GM18868 (cell line): ENCODE measurements around the gene TTC21A.
A peak's percentile ranks its signal among the peaks of the same experiment; 100 is the strongest.
"Not testable (repeated sequence)": the region's sequence is repeated elsewhere in the genome, so short reads cannot be mapped to it uniquely, and the experiment has no call there.

ENCODE experiments used
- ATAC-seq: cut with Tn5 transposase; IDR thresholded peaks from one replicate; pipeline ENCODE4 v1.9.1; 2021; ENCODE audit warnings: mild to moderate bottlenecking, moderate library complexity; ENCODE audit not compliant: unreplicated experiment

TTC21A gene, protein sequence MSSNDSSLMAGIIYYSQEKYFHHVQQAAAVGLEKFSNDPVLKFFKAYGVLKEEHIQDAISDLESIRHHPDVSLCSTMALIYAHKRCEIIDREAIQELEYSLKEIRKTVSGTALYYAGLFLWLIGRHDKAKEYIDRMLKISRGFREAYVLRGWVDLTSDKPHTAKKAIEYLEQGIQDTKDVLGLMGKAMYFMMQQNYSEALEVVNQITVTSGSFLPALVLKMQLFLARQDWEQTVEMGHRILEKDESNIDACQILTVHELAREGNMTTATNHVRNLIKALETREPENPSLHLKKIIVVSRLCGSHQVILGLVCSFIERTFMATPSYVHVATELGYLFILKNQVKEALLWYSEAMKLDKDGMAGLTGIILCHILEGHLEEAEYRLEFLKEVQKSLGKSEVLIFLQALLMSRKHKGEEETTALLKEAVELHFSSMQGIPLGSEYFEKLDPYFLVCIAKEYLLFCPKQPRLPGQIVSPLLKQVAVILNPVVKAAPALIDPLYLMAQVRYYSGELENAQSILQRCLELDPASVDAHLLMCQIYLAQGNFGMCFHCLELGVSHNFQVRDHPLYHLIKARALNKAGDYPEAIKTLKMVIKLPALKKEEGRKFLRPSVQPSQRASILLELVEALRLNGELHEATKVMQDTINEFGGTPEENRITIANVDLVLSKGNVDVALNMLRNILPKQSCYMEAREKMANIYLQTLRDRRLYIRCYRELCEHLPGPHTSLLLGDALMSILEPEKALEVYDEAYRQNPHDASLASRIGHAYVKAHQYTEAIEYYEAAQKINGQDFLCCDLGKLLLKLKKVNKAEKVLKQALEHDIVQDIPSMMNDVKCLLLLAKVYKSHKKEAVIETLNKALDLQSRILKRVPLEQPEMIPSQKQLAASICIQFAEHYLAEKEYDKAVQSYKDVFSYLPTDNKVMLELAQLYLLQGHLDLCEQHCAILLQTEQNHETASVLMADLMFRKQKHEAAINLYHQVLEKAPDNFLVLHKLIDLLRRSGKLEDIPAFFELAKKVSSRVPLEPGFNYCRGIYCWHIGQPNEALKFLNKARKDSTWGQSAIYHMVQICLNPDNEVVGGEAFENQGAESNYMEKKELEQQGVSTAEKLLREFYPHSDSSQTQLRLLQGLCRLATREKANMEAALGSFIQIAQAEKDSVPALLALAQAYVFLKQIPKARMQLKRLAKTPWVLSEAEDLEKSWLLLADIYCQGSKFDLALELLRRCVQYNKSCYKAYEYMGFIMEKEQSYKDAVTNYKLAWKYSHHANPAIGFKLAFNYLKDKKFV (N-terminal part only)

DNA sequence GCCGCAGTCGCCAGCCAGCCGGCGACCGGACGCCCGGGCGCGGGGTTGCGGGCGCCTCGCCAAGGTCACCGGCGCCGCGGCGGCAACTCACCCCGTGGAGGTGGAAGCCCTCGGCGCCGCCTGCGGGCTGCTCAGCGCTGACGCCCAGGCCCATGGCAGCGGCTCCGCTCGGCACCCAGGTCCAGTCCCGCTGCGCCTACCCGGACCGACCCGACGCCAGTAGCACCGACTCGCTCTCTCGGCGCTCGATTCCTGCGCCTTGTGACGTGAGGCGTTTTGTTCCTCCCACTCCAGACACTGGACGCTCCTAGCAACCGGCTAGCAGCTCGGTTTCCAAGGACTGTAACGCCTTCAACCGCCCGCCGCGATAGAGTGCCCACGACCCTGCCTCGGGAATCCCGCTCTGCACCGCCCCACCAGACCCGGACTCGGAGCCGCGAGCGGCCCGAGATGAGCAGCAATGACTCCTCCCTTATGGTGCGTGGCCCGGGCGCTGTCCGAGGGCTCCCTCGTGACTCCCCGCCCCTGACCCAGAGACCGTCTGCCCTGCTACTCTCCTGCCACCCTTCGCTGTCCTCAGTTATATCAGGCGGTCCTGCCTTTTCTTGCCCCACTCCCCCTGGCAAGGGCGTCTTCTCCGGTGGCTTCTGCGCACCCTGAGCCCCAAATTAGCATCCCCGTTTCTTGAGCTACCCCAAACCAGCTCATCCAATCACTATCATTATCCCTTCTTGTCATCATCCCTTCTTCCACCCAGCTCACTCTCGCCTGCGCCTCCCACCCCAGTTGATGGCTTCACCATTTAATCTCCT lies at the start of gene TTC21A, which contains the start of gene GORASP1:
TTC21A (plus strand) TSS at position 293 of the 812 bp plus-strand sequence; CDS start at position 451, 158 bp downstream.
GORASP1 (minus strand) TSS at position 240 of the 812 bp plus-strand sequence; CDS start at position 154, 86 bp downstream.
- peak; percentile 52 for ATAC-seq

DNA sequence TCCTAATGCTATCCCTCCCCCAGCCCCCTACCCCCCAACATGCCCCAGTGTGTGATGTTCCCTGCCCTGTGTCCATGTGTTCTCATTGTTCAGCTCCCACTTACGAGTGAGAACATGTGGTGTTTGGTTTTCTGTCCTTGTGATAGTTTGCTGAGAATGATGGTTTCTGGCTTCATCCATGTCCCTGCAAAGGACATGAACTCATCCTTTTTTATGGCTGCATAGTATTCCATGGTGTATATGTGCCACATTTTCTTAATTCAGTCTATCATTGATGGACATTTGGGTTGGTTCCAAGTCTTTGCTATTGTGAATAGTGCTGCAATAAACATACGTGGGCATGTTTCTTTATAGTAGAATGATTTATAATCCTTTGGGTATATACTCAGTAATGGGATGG lies 46.3 kb upstream of the TTC21A start:
- ATAC-seq, result not testable (repeated sequence)

DNA sequence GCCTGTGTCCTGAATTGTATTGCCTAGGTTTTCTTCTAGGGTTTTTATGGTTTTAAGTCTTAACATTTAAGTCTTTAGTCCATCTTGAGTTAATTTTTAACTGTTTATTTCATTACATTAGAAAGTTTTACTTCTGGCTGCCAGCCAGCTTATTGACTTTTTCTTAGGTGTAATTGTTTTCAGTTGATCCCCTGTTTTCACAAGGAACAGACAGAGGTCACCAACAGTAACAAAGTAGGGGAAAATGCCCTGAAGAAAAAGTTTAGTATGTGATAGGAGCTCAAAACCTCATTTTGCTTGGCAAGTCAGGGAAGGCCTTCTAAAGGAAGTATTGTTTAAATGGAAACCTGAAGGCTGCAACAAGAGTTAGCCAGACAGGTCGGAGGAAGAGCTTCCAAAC lies 45.3 kb upstream of the TTC21A start:
- ATAC-seq, result no peak

DNA sequence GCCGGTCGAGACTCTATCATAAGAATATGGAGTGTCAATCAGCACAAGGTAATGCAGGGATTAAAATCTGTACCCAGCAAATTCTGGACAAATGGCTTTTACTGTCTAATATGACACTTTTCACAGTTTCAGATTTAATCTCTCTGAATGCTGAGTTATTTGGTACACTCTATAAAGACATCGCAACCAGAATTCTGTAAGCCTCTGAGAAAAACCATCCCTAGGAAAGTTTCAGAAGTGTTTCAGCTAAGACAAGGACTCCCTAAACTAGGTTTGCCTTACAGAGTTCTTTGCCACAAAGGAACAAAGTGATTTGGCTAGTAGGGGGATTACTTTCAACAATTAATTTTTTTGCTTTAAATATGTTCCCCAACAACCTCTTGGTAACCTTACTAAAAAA lies 44.3 kb upstream of the TTC21A start:
- no peak for ATAC-seq

DNA sequence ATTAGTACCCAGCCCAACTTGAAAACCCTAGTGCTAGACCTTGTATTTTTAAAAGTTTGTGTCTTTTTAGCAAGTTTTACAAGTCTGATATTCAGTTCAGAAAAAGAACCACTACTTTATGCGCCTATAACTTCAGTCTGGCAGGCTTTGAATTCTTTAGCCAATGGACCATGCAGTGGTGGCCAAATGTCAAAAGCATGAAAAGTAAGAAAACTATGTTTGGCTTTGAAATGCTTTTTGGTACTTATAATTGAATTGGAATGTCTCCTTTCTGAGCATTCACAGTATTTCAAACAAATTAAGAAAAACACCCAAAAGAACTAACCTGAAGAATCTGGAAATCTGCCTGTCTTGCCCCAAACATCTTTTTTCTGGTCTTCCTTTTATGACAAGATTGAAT lies 42.8 kb upstream of the TTC21A start:
- no peak for ATAC-seq

DNA sequence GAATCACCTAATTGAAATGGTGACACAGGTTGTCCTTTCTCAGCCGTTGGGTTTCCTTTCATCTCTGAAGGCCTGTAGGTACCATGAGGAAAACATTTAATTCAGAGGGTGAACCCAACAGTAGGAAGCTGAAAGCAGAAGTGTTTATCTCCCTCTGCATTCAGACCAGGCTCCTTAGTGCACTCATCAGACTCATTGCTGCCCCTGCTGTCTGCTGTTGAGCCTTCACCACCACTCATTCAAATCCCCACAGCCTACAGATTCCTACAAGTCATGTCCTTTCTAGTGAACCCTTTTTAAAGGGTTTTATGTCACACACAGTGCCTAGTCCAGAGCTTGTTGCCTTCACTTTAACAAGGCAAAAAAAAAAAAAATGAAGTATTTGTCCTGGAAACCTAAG lies 42.3 kb upstream of the TTC21A start:
- ATAC-seq, result peak; percentile 100

DNA sequence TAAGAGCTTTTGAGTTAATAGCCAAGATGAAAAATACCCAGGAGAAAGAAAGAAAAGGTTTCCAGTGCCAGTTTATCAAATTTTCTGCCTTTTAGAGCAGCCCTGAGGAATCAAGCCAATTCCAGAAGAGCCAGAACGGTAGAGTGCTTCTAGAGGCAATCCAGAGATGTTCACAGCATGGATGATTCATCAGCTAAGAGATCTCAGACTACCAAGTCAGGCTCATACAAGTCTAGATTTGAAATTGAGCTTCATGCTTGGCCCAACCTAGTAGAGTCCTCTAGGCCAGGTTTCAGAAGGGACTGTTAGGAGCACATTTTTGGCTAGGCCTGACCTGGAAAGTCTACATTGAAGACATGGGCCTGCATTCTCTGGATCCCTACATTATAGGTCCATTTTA lies 40.2 kb upstream of the TTC21A start:
- no peak for ATAC-seq

DNA sequence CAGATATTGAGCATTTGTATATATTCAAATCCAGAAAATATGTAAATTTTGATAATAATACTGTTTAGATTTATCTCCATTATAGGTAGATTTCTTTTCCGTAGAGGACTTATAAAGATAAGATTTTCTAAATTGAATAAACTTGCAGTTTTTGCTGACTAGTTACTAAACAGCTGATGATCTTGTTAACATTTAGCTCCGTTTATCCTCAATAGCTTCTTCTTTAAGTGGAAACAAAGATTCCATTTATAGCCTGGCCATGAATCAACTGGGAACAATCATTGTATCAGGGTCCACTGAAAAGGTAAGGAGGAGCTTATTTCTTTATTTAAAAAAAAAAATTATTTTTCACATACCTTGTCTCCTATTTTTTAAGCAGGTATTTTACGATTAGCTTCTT lies 38.9 kb upstream of the TTC21A start:
- ATAC-seq, result no peak

DNA sequence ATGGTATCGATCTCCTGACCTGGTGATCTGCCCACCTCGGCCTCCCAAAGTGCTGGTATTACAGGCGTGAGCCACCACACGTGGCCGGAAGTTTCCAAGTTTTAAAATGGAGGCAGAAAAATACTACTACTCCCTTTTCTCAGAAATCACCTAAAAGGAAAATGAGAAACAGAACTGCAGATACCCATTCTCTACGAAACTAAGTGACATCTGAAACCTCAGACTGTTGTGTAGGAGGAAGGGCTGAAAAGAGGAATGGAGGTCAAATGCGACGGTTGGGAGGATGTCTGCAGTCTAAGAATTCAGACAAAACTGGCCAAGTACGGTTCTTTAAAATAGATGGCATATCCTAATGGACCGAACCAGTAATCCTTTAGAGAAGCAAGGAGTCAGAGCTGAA lies 31.6 kb upstream of the TTC21A start:
- ATAC-seq, result no peak

DNA sequence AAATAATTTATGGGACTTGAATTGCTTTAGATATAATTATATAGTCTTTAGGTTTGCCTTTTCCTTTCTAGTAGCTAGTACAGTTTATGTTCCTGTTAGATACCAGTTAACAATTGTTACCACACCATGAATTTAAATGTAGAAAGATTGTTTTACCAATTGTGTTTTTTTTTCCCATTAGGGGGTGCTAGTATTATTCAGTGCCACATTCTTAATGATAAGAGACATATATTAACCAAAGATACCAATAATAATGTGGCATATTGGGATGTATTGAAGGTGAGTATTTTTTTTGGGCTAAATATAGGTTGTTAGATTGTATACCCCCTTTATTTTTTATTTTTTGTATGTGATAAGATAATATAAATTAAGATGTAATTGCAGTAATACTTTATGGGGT lies 27.9 kb upstream of the TTC21A start:
- no peak for ATAC-seq

DNA sequence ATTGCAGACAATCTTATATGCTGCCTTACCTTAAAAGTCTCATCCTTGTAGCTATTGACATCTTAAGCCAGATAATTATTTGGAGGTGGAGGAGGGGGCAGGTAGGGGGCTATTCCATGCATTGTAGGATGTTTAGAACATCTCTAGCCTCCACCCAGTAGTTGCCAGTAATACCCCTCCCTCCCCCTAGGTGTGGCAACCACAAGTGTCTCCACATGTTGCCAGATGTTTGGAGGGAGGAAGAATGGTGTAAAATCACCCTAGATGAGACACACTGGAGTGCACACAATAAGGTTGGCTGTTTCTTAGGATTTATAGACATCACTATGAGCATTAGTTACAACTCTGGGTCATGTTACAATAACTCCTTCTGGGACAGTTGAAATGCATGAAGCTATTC lies 27.5 kb upstream of the TTC21A start:
- no peak for ATAC-seq

DNA sequence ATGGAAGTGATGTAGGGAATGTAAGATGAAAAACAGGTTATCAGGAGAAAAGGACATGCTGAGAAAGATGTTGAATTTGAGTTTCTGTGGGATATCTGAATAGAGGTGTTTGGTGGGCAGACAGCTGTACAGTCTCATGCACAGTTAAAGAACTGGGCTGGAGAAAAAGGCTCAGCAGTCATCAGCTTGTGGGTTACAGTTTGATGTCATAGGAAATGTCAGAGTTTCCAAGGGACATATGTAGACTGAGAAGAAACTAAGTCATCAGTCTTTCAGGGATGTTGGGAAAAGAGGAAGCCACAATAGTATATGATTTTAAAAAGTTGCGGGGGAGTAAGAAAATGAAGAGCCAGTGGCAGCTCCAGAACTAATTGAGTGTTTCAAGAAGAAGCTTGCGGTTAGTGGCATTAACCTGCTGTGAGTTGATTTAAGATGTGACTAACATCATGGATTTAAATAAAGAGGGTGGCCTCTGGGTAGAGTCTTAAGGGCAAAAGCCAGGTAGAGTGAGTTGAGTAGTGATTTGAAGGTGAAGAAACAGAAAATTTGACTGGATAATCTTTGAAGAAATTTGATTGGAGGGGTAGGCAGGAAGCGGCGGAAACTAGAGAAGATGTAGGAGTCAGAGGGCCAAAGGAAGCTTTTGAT lies 24.7 kb upstream of the TTC21A start:
- no peak for ATAC-seq

DNA sequence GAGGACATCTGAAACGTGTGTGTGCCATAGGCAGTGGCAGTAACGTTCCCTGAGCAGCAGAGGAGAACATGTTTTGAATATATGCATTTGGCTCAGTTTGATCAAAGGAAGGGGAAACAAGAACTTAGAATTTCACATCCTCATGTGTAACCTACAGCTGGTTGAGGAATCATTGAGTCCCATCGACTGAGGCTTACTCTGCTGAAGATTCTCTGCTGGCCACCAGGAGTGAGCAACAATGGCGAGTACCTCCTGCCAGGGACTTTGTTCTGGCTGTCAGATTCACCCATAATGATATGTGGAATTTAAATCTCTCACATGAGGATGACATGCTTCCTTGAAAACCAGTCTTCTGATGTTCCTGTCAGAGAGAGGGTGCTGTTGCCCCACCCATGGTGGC lies 21.3 kb upstream of the TTC21A start:
- peak; percentile 85 for ATAC-seq

DNA sequence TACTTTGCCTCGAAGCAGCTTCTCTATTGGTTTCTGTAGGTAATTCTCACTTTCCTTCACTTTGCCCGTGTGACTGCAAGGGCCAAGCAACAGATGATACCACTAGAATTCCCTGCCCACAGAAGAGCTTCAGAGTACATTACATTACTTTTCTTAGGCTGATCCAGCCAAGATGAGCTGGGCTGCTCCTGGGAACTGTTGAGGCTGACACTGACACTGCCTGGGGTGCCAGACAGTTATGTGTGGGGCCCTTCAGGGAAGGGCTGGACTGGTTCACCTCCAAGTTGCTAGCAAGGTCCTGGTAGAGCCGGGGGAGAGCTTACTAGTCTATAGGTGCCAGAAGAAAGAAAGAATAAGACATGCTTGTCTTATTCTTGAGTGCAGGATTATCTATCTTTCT lies 19.0 kb upstream of the TTC21A start:
- no peak for ATAC-seq

DNA sequence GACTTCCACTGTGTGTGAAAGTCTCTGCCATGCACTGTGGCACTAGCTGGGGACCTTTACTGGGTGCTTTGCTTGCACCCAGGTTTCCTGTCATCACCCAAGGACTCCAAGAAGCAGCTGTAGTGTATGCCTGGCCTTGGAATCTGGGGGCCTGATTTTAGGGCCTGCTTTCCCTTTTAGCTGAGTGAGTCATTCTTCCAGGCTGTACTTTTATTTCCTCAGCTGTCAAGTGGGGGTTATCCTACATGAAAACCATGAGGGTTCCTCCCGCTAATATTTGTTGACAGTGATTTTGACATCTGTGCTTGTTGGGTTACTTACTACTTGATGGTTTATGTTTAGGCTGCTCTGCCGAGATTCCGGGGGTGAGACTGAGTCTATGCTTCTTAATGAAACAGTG lies 18.6 kb upstream of the TTC21A start:
- ATAC-seq, result no peak

DNA sequence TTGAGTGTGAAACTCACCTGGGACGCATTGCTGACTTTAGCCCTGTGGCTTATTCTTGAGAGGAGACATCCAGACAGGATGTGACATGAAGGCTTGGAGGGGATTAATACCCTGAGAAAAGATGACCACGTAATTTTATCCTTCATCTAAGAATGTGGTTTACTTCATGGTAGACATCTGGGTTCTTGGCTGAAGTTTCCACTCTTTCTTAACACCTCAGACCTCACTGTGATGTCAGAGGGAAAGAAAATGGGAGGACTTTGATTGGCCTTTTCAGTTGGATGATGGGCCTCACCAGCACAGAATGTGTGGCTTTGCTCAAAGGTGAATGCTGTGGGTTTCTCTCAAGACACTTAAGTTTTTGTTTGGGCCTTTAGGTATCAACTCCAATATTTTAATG lies 16.6 kb upstream of the TTC21A start:
- no peak for ATAC-seq

DNA sequence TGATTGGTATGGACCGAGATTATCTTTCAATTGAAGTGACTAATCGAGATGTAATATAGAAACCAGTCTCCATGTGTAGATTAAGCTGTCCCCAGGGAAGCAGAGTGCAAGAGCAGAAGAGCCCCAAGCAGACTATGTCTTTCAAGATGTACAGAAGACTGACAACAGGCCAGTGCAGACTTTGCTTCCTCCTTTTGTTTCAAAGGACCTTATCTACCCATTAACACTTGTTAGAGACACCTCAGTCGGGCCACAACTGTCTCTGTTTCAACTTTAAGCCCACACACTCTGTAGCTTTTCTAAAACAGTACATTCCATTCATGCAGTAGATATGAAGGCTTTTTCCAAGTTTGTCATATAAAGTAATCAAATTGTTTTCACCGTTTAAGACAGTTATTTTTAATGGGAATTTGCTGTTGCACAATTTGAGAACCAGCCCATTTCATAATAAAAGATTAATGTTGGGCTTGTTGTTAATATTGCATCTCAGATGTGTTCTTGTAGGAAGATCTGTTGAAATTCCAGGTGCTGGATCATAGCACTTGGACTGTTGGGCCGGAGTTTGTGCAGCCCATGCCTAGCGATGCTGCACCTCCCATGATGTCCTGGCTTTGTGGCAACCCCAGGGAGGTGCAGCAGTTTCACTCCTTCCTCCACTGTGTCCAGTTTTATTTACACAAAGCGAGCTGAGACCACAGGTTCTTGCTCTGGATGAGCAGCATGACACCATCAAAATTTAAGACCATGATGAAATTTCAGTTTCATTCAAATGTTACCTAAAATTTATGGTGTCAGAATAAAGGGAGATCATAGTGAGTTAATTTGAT lies 12.4 kb upstream of the TTC21A start:
- ATAC-seq, result no peak

DNA sequence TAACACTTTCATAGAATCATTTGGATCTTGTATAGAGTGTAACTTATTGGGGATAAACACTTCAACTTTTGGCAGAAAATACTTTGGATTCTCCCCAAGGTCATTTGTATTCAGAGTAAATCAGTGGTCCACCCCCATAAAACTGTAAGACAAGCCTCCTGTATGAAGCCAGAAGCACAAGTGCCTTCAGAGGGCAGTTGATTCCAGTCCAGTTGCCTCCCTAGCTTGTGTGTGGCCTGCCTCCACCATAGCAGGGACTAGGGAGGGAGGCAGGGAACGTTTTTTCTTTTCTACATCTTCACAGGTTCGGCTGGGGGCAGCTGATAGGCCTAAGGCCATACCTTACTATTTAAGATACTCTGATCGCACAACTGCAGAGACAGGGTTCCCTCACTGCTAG lies 11.7 kb upstream of the TTC21A start:
- ATAC-seq, result no peak

DNA sequence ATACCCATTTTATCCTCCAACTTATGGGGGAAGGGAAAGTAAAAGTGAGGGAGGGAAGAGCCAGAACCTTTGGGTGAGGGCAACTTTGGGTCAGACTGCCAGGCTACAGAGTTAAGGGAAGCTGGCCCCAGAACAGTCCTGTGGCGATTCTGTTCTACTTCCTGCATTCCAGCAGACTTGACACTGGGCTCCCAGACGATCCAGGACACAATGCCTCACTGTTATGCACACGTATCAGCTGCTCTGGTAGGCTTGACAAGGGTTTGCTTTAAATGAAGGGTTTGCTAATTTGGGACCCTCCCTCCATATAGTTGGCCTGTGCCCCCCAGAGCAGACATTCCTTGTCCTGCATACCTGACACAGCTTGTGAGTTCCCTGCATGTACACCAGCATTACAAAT lies 10.7 kb upstream of the TTC21A start:
- no peak for ATAC-seq
